Astrocyte of the hippocampus (primary cell): Measurements from ENCODE around the gene MTMR12.
A peak's percentile ranks its signal among the peaks of the same experiment; 100 is the strongest.
"Not testable (repeated sequence)": the region's sequence is repeated elsewhere in the genome, so short reads cannot be mapped to it uniquely, and the experiment has no call there.

Source experiments
- DNase-seq: peaks from one replicate; pipeline ENCODE4 v3.0.0; 2011; ENCODE audit warnings: low read depth, low spot score

The MTMR12 gene

DNA sequence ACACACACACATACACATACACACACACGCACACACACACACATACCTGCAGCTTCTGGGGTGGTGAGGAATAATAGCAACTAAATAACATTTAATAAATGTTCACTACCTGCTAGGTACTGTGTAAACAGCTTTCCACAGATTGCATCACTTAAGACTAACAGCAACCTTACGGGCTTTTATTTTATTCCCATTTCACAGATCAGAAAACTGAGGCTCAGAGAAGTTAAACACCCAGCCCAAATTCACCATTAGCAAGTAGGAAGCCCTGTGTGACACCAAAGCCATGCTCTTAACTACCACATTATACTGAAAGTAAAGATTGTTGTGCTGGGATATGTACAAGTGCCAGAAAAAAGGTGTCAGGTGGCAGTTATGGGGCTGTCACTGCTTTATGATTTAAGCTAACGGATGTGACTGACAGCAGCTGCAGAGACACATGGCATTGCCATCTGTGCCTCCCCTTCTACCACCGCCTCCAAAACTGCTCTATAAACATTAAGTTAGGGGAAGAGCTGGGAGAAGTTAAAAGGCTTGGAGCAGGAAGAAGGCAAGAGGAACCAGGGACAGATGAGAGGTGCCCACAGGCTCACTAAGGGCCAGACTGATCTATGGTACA, 13.6 kb downstream of the MTMR12 start:
- DNase-seq, result no peak

DNA sequence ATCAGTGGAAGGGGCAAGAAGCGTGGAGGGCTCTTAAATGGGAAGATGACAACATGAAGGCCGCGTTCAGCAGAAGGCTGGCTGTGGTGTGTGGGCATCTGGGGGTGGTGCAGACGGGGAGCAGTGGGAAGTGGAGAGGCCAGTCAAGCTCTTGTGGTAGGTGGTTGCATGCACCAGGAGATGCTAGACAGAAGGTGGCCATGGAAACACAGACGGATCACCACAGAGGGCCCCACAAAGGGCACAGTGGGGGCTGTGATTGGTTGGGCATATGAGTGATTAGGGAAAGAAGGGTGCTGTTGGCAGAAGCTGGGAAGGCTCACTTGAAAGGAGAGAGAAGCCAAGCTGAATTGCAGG, 14.7 kb downstream of the MTMR12 start:
- DNase-seq, result peak; percentile 25

DNA sequence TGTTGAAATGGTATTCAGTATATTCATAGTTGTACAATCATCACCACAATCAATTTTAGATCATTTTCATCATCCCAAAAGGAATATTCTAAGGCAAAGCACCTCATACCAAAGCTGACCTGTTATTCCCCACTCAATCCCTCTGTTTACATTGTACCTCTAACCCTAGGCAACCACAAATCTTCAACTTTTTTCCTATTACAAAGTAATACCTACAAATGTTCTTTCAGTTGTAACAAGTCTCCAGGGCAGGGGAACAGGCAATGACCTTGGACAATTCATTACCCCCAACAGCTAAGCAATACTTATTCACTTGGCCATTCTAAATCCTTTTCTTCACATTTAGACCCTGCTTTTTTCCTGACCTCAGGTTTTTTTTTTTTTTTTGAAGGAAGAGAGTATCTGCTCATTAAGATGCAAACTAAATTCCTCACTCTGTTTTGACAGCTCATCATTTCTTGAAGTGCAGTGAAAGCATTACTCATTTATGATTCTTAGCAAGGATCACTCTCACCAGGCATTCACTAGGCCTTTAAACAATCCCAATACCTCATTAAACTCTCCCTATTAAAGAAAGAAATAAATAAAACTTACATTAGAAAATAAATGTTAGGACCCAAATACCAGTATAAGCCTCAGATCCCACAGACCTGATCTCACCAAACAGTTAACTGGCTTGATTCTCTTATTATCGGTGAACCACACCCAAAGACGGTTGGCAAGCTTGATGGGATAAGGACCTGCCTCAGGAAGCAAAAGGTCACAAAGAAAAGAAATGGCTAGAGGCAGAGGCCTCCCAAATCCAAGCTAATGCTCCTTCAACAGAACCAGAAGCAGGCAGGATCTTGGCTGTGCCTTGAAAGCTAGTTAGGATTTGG, 15.3 kb downstream of the MTMR12 start:
- peak; percentile 8 for DNase-seq

DNA sequence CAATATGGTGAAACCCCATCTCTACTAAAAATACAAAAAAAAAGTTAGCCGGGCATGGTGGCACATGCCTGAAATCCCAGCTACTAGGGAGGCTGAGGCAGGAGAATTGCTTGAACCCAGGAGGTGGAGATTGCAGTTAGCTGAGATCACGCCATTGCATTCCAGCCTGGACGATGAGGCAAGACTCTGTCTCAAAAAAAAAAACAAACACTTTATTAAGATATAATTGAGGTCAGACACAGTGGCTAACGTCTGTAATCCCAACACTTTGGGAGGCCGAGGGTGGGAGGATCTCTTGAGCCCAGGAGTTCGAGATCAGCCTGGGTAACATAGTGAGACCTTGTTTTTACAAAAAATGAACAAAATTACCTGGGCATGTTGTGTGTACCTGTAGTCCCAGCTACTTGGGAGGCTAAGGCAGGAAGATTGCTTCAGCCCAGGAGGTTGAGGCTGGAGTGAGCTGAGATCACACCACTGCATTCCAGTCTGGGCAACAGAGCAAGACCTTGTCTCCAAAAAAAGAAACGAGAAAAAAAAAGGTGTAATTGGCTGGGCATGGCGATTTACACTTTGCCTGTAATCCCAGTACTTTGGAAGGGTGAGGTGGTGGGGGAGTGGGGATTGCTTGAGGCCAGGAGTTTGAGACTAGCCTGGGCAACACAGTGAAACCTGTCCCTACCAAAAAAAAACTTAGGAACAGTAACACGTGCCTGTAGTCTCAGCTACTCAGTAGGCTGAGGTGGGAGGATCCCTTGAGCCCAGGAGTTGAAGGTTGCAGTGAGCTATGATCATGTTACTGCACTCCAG, 16.6 kb downstream of the MTMR12 start:
- peak; percentile 13 for DNase-seq

DNA sequence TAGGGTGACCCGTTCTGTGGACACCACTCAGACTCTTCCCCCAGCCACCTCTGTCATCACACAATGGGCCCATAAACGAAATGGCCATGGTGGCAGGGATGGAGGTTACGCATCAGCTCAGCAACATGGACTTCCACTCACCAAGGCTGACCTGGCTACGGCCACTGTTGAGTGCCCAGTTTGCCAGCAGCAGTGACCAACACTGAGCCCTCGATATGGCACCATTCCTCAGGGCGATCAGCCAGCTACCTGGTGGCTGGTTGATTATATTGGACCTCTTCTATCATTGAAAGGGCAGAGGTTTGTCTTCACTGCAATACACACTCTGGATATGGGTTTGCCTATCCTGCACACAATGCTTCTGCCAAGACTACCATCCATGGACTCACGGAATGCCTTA, 21.1 kb downstream of the MTMR12 start:
- DNase-seq, result no peak

DNA sequence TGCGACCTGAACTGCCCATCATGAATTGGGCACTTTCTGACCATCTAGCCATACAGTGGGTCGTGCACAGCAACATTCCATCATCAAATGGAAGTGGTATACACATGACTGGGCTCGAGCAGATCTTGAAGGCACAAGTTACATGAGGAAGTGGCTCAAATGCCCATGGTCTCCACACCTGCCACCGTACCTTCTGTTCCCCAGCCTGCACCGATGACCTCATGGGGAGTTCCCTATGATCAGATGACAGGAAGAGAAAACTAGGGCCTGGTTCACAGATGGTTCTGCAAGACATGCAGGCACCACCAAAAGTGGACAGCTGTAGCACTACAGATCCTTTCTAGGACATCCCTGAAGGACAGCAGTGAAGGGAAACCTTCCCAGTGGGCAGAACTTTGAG, 21.8 kb downstream of the MTMR12 start:
- DNase-seq, result no peak

DNA sequence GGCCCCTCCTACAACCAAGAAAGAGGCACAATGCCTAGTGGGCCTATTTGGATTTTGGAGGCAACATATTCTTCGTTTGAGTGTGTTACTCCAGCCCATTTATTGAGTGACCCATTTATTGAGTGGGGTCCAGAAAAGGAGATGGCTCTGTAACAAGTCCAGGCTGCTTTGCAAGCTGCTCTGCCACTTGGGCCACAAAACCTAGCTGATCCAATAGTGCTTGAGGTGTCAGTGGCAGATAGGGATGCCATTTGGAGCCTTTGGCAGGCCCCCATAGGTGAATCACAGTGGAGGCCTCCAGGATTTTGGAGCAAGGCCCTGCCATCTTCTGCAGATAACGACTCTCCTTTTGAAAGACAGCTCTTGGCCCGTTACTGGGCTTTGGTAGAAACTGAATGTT, 22.2 kb downstream of the MTMR12 start:
- not testable (repeated sequence) for DNase-seq

DNA sequence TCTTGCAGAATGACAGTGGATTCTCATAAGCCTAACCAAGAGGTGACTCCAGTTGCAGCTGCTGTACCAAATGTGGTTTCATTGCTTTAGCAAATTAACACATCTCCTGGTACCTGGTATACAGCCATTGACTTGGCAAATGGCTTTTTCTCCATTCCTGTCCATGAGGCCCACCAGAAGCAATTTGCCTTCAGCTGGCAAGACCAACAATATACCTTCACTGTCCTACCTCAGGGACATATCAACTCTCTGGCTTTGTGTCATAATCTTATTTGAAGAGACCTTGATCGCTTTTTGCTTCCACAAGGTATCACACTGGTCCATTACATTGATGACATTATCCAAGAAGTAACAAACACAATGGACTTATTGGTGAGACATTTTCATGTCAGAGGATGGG, 22.8 kb downstream of the MTMR12 start:
- DNase-seq, result not testable (repeated sequence)

DNA sequence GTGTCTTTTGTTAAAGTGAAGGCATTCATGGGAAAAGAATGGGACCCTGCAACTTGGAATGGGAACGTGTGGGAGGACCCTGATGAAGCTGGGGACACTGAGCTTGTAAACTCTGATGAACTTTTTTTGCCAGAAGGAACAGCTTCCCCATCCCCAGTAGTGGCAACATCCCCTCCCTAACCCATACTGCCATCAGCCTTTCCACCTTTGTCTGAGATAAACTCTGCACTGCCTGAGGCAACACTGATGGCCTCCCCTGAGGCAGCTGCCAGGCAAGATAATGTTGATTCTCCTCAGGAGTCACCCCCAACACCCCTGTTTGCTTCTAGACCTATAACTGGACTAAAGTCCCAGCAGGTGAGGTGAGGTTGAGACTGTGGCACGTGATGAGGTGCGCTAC, 24.6 kb downstream of the MTMR12 start:
- not testable (repeated sequence) for DNase-seq

DNA sequence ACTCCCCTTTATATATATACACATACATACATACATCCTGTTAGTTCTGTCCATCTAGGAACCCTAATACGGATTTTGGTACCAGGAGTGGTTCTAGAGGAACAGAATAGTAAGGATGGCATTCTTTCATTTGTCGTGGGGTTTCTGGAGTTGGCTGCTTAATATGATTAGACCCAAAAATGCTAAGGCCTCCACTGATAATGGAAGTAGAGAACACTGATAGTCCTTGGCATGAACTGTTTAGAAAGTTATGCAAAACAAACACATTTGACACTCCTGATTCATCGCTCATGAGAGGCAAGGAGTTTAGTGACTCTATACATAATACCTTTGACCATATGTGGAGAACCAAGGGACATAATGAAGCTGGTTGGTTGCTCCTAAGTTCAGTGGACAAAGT, 25.2 kb downstream of the MTMR12 start:
- DNase-seq, result not testable (repeated sequence)

DNA sequence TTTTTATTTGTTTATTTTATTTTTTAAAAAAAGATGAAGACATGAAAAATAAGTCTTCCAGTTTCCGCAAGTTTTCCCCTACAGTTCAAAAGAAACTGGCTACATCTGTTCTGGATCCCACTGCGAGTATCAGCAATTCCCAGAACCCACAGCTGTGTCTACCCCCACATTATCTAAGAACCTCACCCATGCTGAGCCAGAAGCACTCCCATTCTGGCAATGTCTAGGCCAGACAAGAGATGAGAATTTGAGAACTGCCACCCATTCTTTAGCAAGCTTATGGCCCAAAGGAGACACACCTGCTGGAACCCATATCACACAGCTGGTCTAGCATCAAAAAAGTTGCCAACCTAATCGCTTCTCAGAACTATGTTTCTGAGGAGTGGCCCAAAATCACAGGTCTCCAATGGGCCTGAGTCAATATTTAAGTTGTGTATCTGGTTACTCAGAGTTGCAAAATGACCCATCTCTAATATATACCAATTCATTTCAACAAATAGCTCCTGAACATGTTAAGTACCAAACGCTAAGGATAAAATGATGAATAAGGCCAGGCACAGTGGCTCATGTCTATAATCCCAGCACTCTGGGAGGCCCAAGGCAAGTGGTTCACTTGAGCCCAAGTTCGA, 27.1 kb downstream of the MTMR12 start:
- DNase-seq, result no peak

DNA sequence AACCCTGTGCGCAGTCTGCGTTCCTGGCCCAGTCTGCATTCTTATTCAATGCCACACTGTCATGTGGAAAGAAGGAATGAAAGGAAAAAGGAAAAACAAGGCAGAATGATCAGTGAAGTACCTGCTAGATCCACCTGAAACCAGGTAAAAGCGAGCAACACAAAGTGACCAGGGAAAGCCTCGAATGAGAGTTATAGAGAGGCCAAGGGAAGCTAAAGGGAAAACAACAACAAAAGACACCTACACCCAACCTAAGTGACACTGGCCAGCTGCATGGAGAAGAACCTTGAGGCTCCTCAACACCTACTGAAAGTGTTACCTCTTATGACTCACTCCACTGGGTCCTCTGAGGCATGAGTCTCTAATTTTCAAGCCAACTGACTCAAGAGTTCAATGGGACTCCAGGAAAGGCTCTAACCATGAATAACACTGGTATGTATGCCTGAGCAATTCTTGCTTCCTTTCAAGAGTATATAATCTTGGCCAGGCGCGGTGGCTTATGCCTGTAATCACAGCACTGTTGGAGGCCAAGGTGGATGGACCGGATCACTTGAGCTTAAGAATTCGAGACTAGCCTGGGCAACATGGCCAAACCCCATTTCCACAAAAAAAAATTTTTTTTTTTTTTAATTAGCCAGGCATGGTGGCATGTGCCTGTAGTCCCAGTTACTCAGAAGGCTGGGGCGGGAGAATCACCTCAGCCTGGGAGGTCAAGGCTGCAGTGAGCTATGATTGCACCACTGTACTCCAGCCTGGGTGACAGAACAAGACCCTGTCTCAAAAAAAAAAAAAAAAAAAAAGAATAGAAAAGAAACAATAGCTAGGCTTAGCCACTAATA, 29.0 kb downstream of the MTMR12 start:
- peak; percentile 50 for DNase-seq

DNA sequence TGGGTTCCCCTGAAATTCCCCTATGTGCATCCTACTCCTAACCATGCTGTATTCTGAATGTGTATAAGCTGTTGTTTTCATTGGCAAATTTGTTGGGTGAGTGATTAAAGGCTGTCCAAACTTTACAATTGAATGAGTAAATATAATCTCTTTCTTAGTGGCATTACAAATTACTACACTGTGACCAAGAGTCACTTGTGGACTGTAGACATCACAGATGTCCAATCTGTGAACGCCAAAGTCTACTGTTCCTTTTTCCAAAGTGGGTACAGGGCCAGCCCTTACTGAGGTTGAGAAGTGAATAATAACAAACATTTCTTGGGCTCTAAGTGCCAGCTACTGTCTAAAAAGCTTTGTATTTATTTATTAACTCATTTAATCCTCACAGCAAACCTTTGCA, 29.7 kb downstream of the MTMR12 start:
- DNase-seq, result no peak

DNA sequence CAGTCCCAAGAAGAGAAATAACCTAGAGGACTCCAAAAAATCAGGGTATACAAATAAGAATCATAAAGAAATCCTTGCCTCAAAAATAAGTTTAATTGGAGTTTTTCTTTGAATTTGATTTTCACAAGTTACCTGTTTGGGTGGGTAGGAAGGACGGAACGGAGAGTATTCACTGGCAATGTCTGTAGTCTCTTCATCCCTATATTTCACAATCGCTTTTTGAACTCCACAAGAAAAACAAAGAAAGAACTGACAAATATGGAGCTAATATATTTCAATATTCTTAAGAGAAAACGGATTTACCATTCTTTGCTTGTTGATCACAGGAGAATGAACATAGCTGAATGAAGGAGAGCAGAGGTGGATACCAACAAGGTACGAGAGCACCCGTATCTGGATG, 30.1 kb downstream of the MTMR12 start:
- DNase-seq, result no peak

DNA sequence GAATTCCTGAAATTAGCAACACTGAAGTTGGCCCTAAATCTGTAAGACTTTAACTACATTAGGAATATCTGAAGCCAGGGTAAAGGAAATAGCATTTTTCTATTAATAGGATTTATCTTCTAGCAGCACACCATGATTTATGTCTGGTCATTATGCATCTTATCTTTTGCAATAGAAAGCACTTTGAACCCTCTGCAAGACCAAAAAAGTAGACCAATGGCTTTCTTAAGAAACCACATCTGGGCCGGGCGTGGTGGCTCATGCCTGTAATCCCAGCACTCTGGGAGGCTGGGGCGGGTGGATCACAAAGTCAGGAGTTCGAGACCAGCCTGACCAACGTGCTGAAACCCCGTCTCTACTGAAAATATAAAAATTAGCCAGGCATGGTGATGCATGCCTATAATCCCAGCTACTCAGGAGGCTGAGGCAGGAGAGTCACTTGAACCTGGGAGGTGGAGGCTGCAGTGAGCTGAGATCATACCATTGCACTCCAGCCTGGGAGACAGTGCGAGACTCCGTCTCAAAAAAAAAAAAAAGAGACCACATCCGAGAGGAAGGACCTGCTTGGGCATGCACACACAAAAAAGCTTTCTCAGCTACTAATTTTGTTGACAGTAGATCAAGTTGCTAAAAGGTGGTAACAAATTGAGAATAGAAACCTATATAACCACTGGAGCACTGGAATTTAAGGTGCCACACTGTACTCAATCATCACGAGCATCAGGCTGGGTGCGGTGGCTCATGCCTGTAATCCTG, 31.2 kb downstream of the MTMR12 start:
- not testable (repeated sequence) for DNase-seq

DNA sequence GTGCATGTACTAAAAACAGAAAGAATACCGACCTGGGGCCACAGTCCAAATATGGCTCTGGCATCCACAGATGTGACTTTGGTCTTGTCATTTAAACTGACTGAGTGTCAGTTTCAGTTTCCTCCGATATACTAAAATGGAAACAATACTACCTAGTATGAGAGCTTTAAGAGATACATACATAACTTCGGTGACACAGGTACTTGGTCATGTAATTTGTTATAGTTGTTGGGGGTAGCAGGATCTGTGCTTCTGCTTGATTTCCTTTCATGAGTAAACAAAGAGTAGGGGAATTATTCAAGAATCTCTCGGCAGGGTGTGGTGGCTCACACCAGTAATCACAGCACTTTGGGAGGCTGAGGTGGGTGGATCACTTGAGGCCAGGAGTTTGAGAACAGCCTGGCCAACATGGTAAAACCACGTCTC, 32.1 kb downstream of the MTMR12 start:
- DNase-seq, result no peak

DNA sequence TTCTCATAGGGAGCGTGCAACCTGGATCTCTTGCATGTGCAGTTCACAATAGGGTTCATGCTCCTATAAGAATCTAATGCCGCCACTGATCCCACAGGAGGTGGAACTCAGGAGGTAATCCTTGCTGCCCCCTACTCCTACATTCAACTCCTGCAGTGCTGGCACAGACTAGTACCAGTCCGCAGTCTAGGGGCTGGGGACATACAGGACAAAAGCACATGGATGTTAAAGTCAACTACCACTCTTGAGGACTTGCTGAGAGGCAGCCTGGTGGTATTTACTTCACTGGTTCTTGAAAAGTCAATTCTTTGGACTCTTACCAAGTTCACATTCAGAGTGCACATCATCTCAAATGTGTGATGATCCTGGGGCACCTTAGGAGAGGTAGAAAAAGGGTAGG, 33.0 kb downstream of the MTMR12 start:
- no peak for DNase-seq

DNA sequence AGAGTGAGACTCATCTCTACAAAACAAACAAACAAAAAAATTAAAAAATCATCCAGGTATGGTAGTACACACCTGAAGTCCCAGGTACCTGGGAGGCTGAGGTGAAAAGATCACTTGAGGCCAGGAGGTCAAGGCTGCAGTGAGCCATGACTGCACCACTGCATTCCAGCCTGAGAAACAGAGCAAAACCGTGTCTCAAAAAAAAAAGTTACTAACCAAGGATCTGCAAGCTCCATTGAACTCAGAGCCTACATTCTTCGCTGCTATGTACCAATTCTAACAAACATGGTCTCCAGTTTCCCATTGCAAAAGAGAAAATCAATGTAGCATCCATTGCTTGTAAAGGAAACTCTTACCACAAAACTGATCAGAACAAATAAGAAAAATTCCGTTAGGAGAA, 33.5 kb downstream of the MTMR12 start:
- DNase-seq, result no peak

DNA sequence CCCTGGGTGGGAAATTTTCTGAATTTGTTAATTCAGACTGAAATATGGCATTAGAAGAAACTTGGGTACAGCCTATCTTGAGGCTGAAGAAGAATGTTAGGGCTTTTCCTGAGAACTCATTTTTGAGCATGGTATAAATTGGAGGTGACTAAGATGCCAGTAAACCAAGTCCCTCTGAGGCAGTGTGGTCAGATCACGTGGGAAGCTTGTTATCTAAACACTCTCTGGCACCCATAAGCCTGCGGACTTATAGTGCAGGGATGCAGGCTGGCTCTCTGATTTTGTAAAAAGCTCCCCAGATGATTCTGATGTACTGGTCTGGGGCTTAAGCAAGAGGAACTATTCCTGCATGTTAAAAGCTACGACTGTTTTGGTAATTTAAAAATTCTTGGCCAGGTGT, 34.3 kb downstream of the MTMR12 start:
- DNase-seq, result peak; percentile 82

DNA sequence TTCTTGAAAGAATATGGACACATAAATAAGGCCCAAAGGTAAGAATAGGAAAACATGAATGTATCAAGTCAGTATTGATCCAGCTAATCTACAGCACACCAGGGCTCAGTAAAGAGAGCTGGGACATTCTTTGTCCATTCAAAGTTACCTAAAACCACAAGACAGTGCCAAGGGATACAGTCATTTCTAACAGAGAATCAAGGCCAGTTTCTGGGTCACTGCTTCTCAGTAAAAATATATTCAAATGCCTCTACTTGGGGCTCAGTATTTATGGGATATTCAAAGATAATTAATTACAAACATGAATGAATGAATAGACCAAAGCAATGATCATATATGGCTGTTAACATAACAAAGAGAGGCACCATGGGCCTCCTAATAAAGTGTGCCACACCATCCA, 34.9 kb downstream of the MTMR12 start:
- DNase-seq, result peak; percentile 28
